ENCODE data around the gene CASK. TPM values are rescaled to one million over a fixed set of nuclear protein-coding genes. Genes with fewer than 3 reads are reported as not detected.
"Not testable (repeated sequence)": the region's sequence is repeated elsewhere in the genome, so short reads cannot be mapped to it uniquely, and the experiment has no call there.

Gene CASK
- total RNA-seq, 4 donors from 2014 or later: 21.3 to 28.7 (median 24.0) TPM

- H3K4me1 ChIP-seq: peaks cover 0 to 5% (median 0%) of the 10 kb centered on the region in 4 donors
- no peak for DNase-seq (ENCODE audit: extremely low spot score)
- peaks cover 0 to 44% (median 19%) of the 10 kb centered on the region in 4 donors for H3K36me3 ChIP-seq
- WGBS: 51% methylated on average over 4 of the region's 4 CpGs
- H3K27ac ChIP-seq (replicated peaks in 1 of 4): no peak overlapping the region
- no peaks in the 10 kb centered on the region for H3K9me3 ChIP-seq
- H3K27me3 ChIP-seq: no peaks in the 10 kb centered on the region
- no peak overlapping the region for H3K4me3 ChIP-seq
- TF ChIP-seq POLR2A (IDR thresholded peaks at IDR 0.05; ENCODE audit: low read depth): no peak
- TF ChIP-seq POLR2AphosphoS5 (IDR thresholded peaks at IDR 0.05): no peak
- TF ChIP-seq EP300 (IDR thresholded peaks at IDR 0.05): no peak
- TF ChIP-seq CTCF (IDR thresholded peaks at IDR 0.05): no peak
- intact Hi-C loops (cut with DNase I): no loop called here
Measured at GRCh38 chrX:41655631-41656030, 267.7 kb downstream of the CASK start.

DNA sequence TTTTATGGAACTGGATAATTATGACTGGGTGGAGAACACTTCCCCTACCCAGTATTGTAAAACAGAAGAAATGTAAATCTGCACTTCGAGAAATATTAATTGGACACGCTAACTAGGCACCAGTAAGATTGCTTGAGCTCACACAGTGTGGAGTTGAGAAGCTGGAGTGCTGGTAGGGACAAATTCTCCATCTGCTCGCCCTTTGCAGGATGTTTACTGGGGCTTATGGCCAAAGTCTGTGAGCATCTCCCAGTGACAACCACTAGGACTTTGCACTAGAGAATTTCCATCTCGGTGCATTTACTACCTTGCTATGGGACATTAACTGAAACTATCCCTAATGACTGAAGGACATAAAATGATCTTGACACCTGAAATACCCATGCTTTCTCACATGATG lies 268.3 kb downstream of the CASK start:
- Histone ChIP-seq H3K4me1 (peaks cover 0 to 5% (median 0%) of the 10 kb centered on the region in 4 donors), H3K27me3 (no peaks in the 10 kb centered on the region), H3K4me3 (no peak overlapping the region), H3K36me3 (peaks cover 0 to 44% (median 19%) of the 10 kb centered on the region in 4 donors), H3K27ac (replicated peaks in 1 of 4) (no peak overlapping the region), H3K9me3 (no peaks in the 10 kb centered on the region)
- TF ChIP-seq POLR2AphosphoS5 (IDR thresholded peaks at IDR 0.05) (no peak), POLR2A (IDR thresholded peaks at IDR 0.05; ENCODE audit: low read depth) (no peak), CTCF (IDR thresholded peaks at IDR 0.05) (no peak), EP300 (IDR thresholded peaks at IDR 0.05) (no peak)
- 69% methylated on average over 4 of the region's 4 CpGs for WGBS
- no peak for DNase-seq (ENCODE audit: extremely low spot score)
- intact Hi-C loops (cut with DNase I): no loop called here

- no peaks in the 10 kb centered on the region for H3K27me3 ChIP-seq
Measured at GRCh38 chrX:41653125-41653524, 270.2 kb downstream of the CASK start.

DNA sequence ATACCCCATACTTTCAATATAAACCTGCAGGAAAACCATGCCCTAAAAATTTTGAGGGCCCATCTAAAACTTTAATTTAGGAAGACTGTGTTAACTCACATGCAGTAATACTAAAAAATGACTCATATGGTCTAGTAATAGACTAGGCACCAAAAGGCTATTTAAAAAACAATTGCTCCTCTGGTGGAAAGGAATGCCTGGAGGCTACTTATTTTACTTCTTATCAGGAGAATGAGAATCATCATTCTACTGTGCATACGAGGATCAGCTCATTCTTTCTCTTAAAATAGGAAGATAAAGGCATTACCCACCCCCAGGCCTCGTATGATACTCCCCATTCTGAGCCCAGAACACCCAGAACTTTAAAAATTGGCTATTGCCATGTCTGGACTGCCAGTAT lies 277.2 kb downstream of the CASK start:
- H3K36me3 ChIP-seq; H3K27ac ChIP-seq (replicated peaks in 1 of 4); H3K4me3 ChIP-seq; DNase-seq (ENCODE audit: extremely low spot score); H3K27me3 ChIP-seq; intact Hi-C loops (cut with DNase I); H3K9me3 ChIP-seq; H3K4me1 ChIP-seq: not testable (repeated sequence)
- 65% methylated on average over 2 of the region's 2 CpGs for WGBS

More at GRCh38 chrX:41653125-41653524, 270.2 kb downstream of the CASK start:
- WGBS: 79% methylated on average over 4 of the region's 4 CpGs
- intact Hi-C loops (cut with DNase I): no loop called here
- no peaks in the 10 kb centered on the region for H3K9me3 ChIP-seq
- H3K36me3 ChIP-seq: peaks cover 0 to 27% (median 9%) of the 10 kb centered on the region in 4 donors
- peaks cover 0 to 5% (median 0%) of the 10 kb centered on the region in 4 donors for H3K4me1 ChIP-seq
- DNase-seq (ENCODE audit: extremely low spot score): no peak
- H3K27ac ChIP-seq (replicated peaks in 1 of 4): no peak overlapping the region
- no peak overlapping the region for H3K4me3 ChIP-seq
- TF ChIP-seq EP300 (IDR thresholded peaks at IDR 0.05) (no peak), POLR2A (IDR thresholded peaks at IDR 0.05; ENCODE audit: low read depth) (no peak), POLR2AphosphoS5 (IDR thresholded peaks at IDR 0.05) (no peak), CTCF (IDR thresholded peaks at IDR 0.05) (no peak)

GRCh38 chrX:41634284-41634683 lies 289.1 kb downstream of the CASK start:
- TF ChIP-seq POLR2A (IDR thresholded peaks at IDR 0.05; ENCODE audit: low read depth): no peak
- no peak for TF ChIP-seq EP300 (IDR thresholded peaks at IDR 0.05)
- TF ChIP-seq POLR2AphosphoS5 (IDR thresholded peaks at IDR 0.05): no peak
- TF ChIP-seq CTCF (IDR thresholded peaks at IDR 0.05): no peak
- no peak overlapping the region for H3K27ac ChIP-seq (replicated peaks in 1 of 4)
- no peaks in the 10 kb centered on the region for H3K4me1 ChIP-seq
- H3K36me3 ChIP-seq: no peaks in the 10 kb centered on the region
- intact Hi-C loops (cut with DNase I): no loop called here
- H3K9me3 ChIP-seq: no peaks in the 10 kb centered on the region
- DNase-seq (ENCODE audit: extremely low spot score): no peak
- WGBS: 22% methylated on average over 2 of the region's 2 CpGs
- H3K27me3 ChIP-seq: no peaks in the 10 kb centered on the region
- no peak overlapping the region for H3K4me3 ChIP-seq
